H1 (cell line): Measurements from ENCODE around the gene HBS1L. TPM values are rescaled to one million over a fixed set of nuclear protein-coding genes. Genes with fewer than 3 reads are reported as not detected.
A peak's percentile ranks its signal among the peaks of the same experiment; 100 is the strongest.

Experiments
- CTCF ChIA-PET: fragments of 300-600 bp; sonication (Branson Sonifier 250); formaldehyde crosslinking; loops from one replicate; lab custom pipeline; 2021; ENCODE audit not compliant: partially characterized antibody; lab: Charles Lee
- POLR2A ChIA-PET: fragments of 300-600 bp; sonication (Branson Sonifier 250); formaldehyde crosslinking; loops from one replicate; lab custom pipeline; 2021; ENCODE audit warnings: inconsistent platforms; ENCODE audit not compliant: partially characterized antibody; lab: Charles Lee
- DNase-seq, 2 experiments: peaks; one replicate each; pipeline versions ENCODE4 v3.0.0 to v3.0.0-alpha.2; 2010 to 2022; ENCODE audit warnings: low spot score in 2 of 2, low read depth in 1 of 2, mixed read lengths in 1 of 2
- FAIRE-seq: peaks from 2 replicates; lab custom pipeline; 2011; peaks lifted over from hg19 to GRCh38; lab: Jason Lieb, UNC
- H2AFZ ChIP-seq: 2 replicates; pipeline ENCODE4 v1.8.1; 2012; ENCODE audit warnings: low read length, inconsistent platforms
- H2AK5ac ChIP-seq: 2 replicates; pipeline ENCODE4 v1.6.1; 2013; ENCODE audit warnings: low read depth, low read length
- H2BK120ac ChIP-seq: replicated peaks from 2 replicates; pipeline ENCODE3; 2013; ENCODE audit warnings: low read depth, low read length, inconsistent platforms
- H2BK12ac ChIP-seq: 2 replicates; pipeline ENCODE4 v1.6.1; 2013; ENCODE audit warnings: low read depth, low read length
- H2BK15ac ChIP-seq: 2 replicates; pipeline ENCODE4 v1.6.1; 2013; ENCODE audit warnings: low read length
- H2BK20ac ChIP-seq: 2 replicates; pipeline ENCODE4 v1.6.1; 2013; ENCODE audit warnings: low read length
- H2BK5ac ChIP-seq: 2 replicates; pipeline ENCODE4 v1.6.1; 2013; ENCODE audit warnings: low read depth, low read length
- H3K14ac ChIP-seq: 2 replicates; pipeline ENCODE4 v1.6.1; 2013; ENCODE audit warnings: inconsistent platforms; ENCODE audit not compliant: insufficient read length
- H3K18ac ChIP-seq: 2 replicates; pipeline ENCODE4 v1.6.1; 2013; ENCODE audit warnings: low read length; ENCODE audit errors: extremely low read depth
- H3K23ac ChIP-seq: 2 replicates; pipeline ENCODE4 v1.6.1; 2013; ENCODE audit warnings: inconsistent platforms; ENCODE audit not compliant: insufficient read length
- H3K23me2 ChIP-seq: 2 replicates; pipeline ENCODE4 v1.6.1; 2013; ENCODE audit warnings: low read depth, low read length
- H3K27ac ChIP-seq: 2 replicates; pipeline ENCODE4 v1.6.1; 2011; ENCODE audit warnings: low read depth, low read length, inconsistent platforms
- H3K27me3 ChIP-seq, 4 experiments: replicated peaks in 1 of 4; 1 replicate in 1 of 4; 2 replicates in 3 of 4; pipeline versions ENCODE4 v1.6.1 to v1.8.1; 2011 to 2013; ENCODE audit warnings: low read length in 3 of 4, mild to moderate bottlenecking in 3 of 4, inconsistent platforms in 2 of 4, mixed read lengths in 2 of 4, moderate library complexity in 1 of 4; ENCODE audit not compliant: control insufficient read depth in 3 of 4, insufficient read depth in 3 of 4; ENCODE audit errors: extremely low read depth in 1 of 4
- H3K36me3 ChIP-seq, 4 experiments: 2 replicates each; pipeline versions ENCODE4 v1.6.1 to v1.8.1; 2011 to 2013; ENCODE audit warnings: mild to moderate bottlenecking in 4 of 4, low read length in 3 of 4, moderate library complexity in 2 of 4, control low read depth in 1 of 4, inconsistent platforms in 1 of 4; ENCODE audit not compliant: insufficient read depth in 4 of 4, control insufficient read depth in 2 of 4
- H3K4ac ChIP-seq: replicated peaks from 2 replicates; pipeline ENCODE3; 2013; ENCODE audit warnings: low read length, low read depth, mixed read lengths, inconsistent platforms; ENCODE audit not compliant: insufficient read length
- H3K4me1 ChIP-seq, 4 experiments: replicated peaks in 1 of 4; 1 replicate in 1 of 4; 2 replicates in 3 of 4; pipeline versions ENCODE4 v1.6.1 to v1.8.1; 2011 to 2013; ENCODE audit warnings: low read length in 3 of 4, inconsistent platforms in 2 of 4, mixed read lengths in 1 of 4; ENCODE audit not compliant: insufficient read depth in 4 of 4, control insufficient read depth in 3 of 4
- H3K4me2 ChIP-seq, 2 experiments: 2 replicates each; pipeline versions ENCODE4 v1.6.1 to v1.8.1; 2011 to 2013; ENCODE audit warnings: low read depth in 2 of 2, low read length in 2 of 2, control low read depth in 1 of 2, inconsistent platforms in 1 of 2, mild to moderate bottlenecking in 1 of 2; ENCODE audit not compliant: insufficient read depth in 1 of 2
- H3K4me3 ChIP-seq, 4 experiments: fragments of 200-600, 300-600 bp in 1 of 4; sonication (generic), shearing (Covaris generic), sonication (Bioruptor Twin) in 1 of 4; 2 replicates each; pipeline versions ENCODE4 v1.5.1 to v1.8.1; 2011 to 2016; ENCODE audit warnings: low read length in 4 of 4, low read depth in 3 of 4, control low read depth in 2 of 4, inconsistent platforms in 2 of 4, mild to moderate bottlenecking in 2 of 4, mixed read lengths in 1 of 4, moderate library complexity in 1 of 4; ENCODE audit not compliant: insufficient read depth in 2 of 4; ENCODE audit errors: extremely low read depth in 1 of 4
- H3K56ac ChIP-seq: replicated peaks from 2 replicates; pipeline ENCODE3; 2013; ENCODE audit warnings: low read depth, mild to moderate bottlenecking, mixed read lengths, low read length, inconsistent platforms; ENCODE audit not compliant: insufficient read length
- H3K79me1 ChIP-seq: 2 replicates; pipeline ENCODE4 v1.6.1; 2013; ENCODE audit warnings: low read depth, low read length, control low read depth
- H3K79me2 ChIP-seq, 2 experiments: 2 replicates each; pipeline versions ENCODE4 v1.6.1 to v1.8.1; 2012 to 2013; ENCODE audit warnings: low read length in 2 of 2, mild to moderate bottlenecking in 2 of 2, inconsistent platforms in 1 of 2; ENCODE audit not compliant: insufficient read depth in 2 of 2, control insufficient read depth in 1 of 2
- H3K9ac ChIP-seq, 4 experiments: replicated peaks in 1 of 4; 1 replicate in 1 of 4; 2 replicates in 3 of 4; pipeline versions ENCODE4 v1.6.1 to v1.8.1; 2011 to 2013; ENCODE audit warnings: low read depth in 3 of 4, low read length in 3 of 4, control low read depth in 2 of 4, mild to moderate bottlenecking in 2 of 4, moderate library complexity in 2 of 4, inconsistent platforms in 1 of 4; ENCODE audit errors: extremely low read depth in 1 of 4
- H3K9me3 ChIP-seq, 2 experiments: 2 replicates each; pipeline versions ENCODE4 v1.6.1 to v1.8.1; 2012 to 2013; ENCODE audit warnings: mild to moderate bottlenecking in 2 of 2, moderate library complexity in 2 of 2, control low read depth in 1 of 2, inconsistent platforms in 1 of 2, low read depth in 1 of 2, low read length in 1 of 2, mixed read lengths in 1 of 2; ENCODE audit not compliant: insufficient read depth in 2 of 2
- H4K20me1 ChIP-seq, 2 experiments: replicated peaks in 1 of 2; 2 replicates each; pipeline versions ENCODE3 to v1.8.1; 2011 to 2013; ENCODE audit warnings: inconsistent platforms in 2 of 2, low read length in 2 of 2, mild to moderate bottlenecking in 1 of 2; ENCODE audit not compliant: insufficient read depth in 2 of 2, control insufficient read depth in 1 of 2
- H4K5ac ChIP-seq: 2 replicates; pipeline ENCODE4 v1.6.1; 2013; ENCODE audit warnings: low read length, low read depth, mixed read lengths, inconsistent platforms; ENCODE audit not compliant: insufficient read length
- H4K8ac ChIP-seq: 2 replicates; pipeline ENCODE4 v1.8.0; 2013; ENCODE audit warnings: mild to moderate bottlenecking, moderate library complexity, low read length, inconsistent platforms; ENCODE audit not compliant: insufficient read depth; ENCODE audit errors: extremely low read depth
- H4K91ac ChIP-seq: replicated peaks from 2 replicates; pipeline ENCODE3; 2013; ENCODE audit warnings: low read length, mixed read lengths, inconsistent platforms; ENCODE audit not compliant: insufficient read length
- BCL11A ChIP-seq, 2 experiments: IDR thresholded peaks; one replicate each; pipeline ENCODE4 v1.6.1; 2011; ENCODE audit warnings: low read depth in 2 of 2, low read length in 2 of 2, mild to moderate bottlenecking in 2 of 2
- GTF2F1 ChIP-seq: IDR thresholded peaks from 2 replicates; pipeline ENCODE4 v1.6.1; 2012; ENCODE audit warnings: low read depth, low read length, improper control_type of control experiment, borderline replicate concordance
- HDAC2 ChIP-seq, 2 experiments: fragments of 300-600 bp in 1 of 2; sonication (generic) in 1 of 2; IDR thresholded peaks; 2 replicates each; pipeline ENCODE4 v1.6.1; 2011 to 2012; ENCODE audit warnings: low read depth in 2 of 2, low read length in 2 of 2, mild to moderate bottlenecking in 2 of 2, moderate library complexity in 2 of 2, borderline replicate concordance in 1 of 2, inconsistent platforms in 1 of 2
- HDAC6 ChIP-seq: IDR thresholded peaks from one replicate; pipeline ENCODE4 v1.7.1; 2012; ENCODE audit warnings: low read depth, mild to moderate bottlenecking, inconsistent platforms, low read length, moderate library complexity
- RNF2 ChIP-seq: fragments of 200-900, 300-1000 bp; sonication (generic); IDR thresholded peaks from 2 replicates; pipeline ENCODE4 v1.7.1; 2016; ENCODE audit warnings: borderline replicate concordance, low read depth, mild to moderate bottlenecking, antibody characterized with exemption, low read length; ENCODE audit not compliant: poor library complexity, severe bottlenecking; ENCODE audit errors: missing control alignments
- WGBS, 2 experiments: shearing (Covaris generic) in 1 of 2; methylation state at CpG; one replicate each; pipeline versions ENCODE4 v1.1.6 to v1.1.7; 2013 to 2015; ENCODE audit warnings: low lambda C conversion rate in 2 of 2, mixed read lengths in 2 of 2, inconsistent platforms in 1 of 2, low coverage in 1 of 2, missing lambda C conversion rate in 1 of 2; ENCODE audit not compliant: insufficient replicate concordance in 2 of 2, insufficient coverage in 1 of 2, insufficient read length in 1 of 2; ENCODE audit errors: extremely low coverage in 1 of 2, missing lambda C conversion rate in 1 of 2; 5-methylcytosine and 5-hydroxymethylcytosine counted together
- polyA plus RNA-seq, 7 experiments: library from polyadenylated mRNA; depleted of rRNA in 3 of 7; stranded (reverse) in 5 of 7; unstranded in 2 of 7; fragments of >200 nt in 5 of 7; fragments of 200-250 nt in 2 of 7; gene quantifications; 1 replicate in 5 of 7; 2 replicates in 1 of 7; 4 replicates in 1 of 7; pipeline versions ENCODE4 v1.2.1 to v1.2.3, GENCODE V29; 2011 to 2013; ENCODE audit warnings: missing spikeins in 2 of 7, mixed read lengths in 2 of 7
- total RNA-seq: library from RNA; stranded (reverse); fragmentation: NEBNext Ultra II Directional; extraction: Animal tissue kit (Norgen Biotek cat#: 25700); gene quantifications from 2 replicates; pipeline ENCODE4 v1.2.1, GENCODE V29; 2021

Gene HBS1L
- total and polyA plus RNA-seq, 2 of the 8 experiments (the other 6 are each of a cell fraction or from before 2014, with no cell fraction given), result 28.1 to 97.1 TPM

- no peaks in the 10 kb centered on the region for H3K79me1 ChIP-seq
- no peak overlapping the region for H4K8ac ChIP-seq
- no peak for FAIRE-seq
- no peak overlapping the region for H2BK120ac ChIP-seq
- no peak overlapping the region for H3K9ac ChIP-seq
- H3K23ac ChIP-seq, result no peak overlapping the region
- no peak overlapping the region for H2BK5ac ChIP-seq
- no peak for TF ChIP-seq GTF2F1
- no peak for TF ChIP-seq BCL11A (IDR thresholded peaks at IDR 0.05; ENCODE audit: low read depth in 2 of 2, low read length in 2 of 2)
- no peak for TF ChIP-seq HDAC6
- no peak for TF ChIP-seq RNF2
- no peak for TF ChIP-seq HDAC2 (IDR thresholded peaks at IDR 0.05; ENCODE audit: borderline replicate concordance in 1 of 2, low read depth in 2 of 2, low read length in 2 of 2)
- H4K20me1 ChIP-seq, result no peaks in the 10 kb centered on the region
- no peak overlapping the region for H3K56ac ChIP-seq
- H3K27me3 ChIP-seq, result no peaks in the 10 kb centered on the region
- H3K4me3 ChIP-seq, result no peak overlapping the region
- H2BK20ac ChIP-seq, result no peak overlapping the region
- ChIA-PET POLR2A (no interaction called here), CTCF (interaction anchor here (1.0 to 2.5 kb wide), 5 partner anchors 10 to 19 kb away, joined by 3 to 12 read pairs (median 4); no protein-coding TSS in a partner anchor)
- no peak overlapping the region for H3K14ac ChIP-seq
- no peak overlapping the region for H2BK12ac ChIP-seq
- no peaks in the 10 kb centered on the region for H3K36me3 ChIP-seq
- H3K27ac ChIP-seq, result no peak overlapping the region
- no peak overlapping the region for H2AK5ac ChIP-seq
- H3K4me2 ChIP-seq, result no peak overlapping the region
- H4K5ac ChIP-seq, result no peak overlapping the region
- no peak overlapping the region for H2BK15ac ChIP-seq
- H3K9me3 ChIP-seq, result no peaks in the 10 kb centered on the region
- H2AFZ ChIP-seq, result peak overlapping the region; percentile 12; the same call in 1 of the 2 replicates
- H3K18ac ChIP-seq, result no peak overlapping the region
- no peak overlapping the region for H3K4ac ChIP-seq
- no peak for DNase-seq
- no peak overlapping the region for H4K91ac ChIP-seq
- no peaks in the 10 kb centered on the region; a peak in 1 of 7 replicates for H3K4me1 ChIP-seq
- H3K79me2 ChIP-seq, result no peaks in the 10 kb centered on the region
- no peaks in the 10 kb centered on the region for H3K23me2 ChIP-seq
- WGBS, 2 experiments, result 91% methylated on average over 6 of the region's 6 CpGs; no CpG with 5 or more reads in 1 of the 2 experiments
Measured at GRCh38 chr6:134921721-134922261, 132.8 kb downstream of the HBS1L start.
